GM19324 (cell line): ENCODE measurements around the gene RPL4.
"Not testable (repeated sequence)": the region's sequence is repeated elsewhere in the genome, so short reads cannot be mapped to it uniquely, and the experiment has no call there.

Experiments
- ATAC-seq: cut with Tn5 transposase; IDR thresholded peaks from one replicate; pipeline ENCODE4 v1.9.1; 2021; ENCODE audit warnings: mild to moderate bottlenecking, moderate library complexity; ENCODE audit not compliant: unreplicated experiment, low FRiP score

RPL4 gene

GRCh38 chr15:66461294-66461693 is 43.4 kb downstream of the RPL4 start:
- not testable (repeated sequence) for ATAC-seq

GRCh38 chr15:66459818-66460615 is 44.6 kb downstream of the RPL4 start:
- no peak for ATAC-seq

- ATAC-seq, result no peak
Observed at GRCh38 chr15:66456211-66456610, 48.4 kb downstream of the RPL4 start.

- no peak for ATAC-seq
Observed at GRCh38 chr15:66454143-66454542, 50.5 kb downstream of the RPL4 start.

- ATAC-seq, result no peak
Observed at GRCh38 chr15:66452971-66453580, 51.6 kb downstream of the RPL4 start.

- ATAC-seq, result no peak
Observed at GRCh38 chr15:66452420-66452819, 52.2 kb downstream of the RPL4 start.
